ENCODE measurements around the gene DLG5. TPM values are rescaled to one million over a fixed set of nuclear protein-coding genes. Genes with fewer than 3 reads are reported as not detected.

DLG5 gene
- total RNA-seq, 1 experiment from 2014 or later: 69.7 TPM

DNA sequence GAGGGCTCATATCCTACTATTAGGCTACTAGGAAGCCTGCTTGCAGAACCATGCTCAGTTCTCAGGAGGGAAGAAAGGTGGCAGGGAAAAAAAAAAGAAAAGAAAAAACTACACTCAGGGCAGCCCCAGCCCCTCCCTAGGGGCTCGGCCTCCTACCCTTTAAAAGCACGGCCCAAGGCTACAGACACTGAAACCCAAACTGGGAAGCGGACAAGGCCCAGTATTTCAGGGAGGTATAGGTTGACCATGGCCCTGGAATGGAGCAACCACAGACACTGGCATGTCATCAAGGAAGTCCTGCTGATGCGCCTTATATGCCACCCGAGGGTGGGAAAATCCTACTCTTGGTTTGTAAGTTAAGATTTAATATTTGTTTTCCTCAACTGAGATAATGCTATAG lies 50.8 kb downstream of the DLG5 start:
- H3K36me3 ChIP-seq (ENCODE audit: control insufficient read depth, insufficient read depth, low read length): no peaks in the 10 kb centered on the region
- TF ChIP-seq, protein P1, sequence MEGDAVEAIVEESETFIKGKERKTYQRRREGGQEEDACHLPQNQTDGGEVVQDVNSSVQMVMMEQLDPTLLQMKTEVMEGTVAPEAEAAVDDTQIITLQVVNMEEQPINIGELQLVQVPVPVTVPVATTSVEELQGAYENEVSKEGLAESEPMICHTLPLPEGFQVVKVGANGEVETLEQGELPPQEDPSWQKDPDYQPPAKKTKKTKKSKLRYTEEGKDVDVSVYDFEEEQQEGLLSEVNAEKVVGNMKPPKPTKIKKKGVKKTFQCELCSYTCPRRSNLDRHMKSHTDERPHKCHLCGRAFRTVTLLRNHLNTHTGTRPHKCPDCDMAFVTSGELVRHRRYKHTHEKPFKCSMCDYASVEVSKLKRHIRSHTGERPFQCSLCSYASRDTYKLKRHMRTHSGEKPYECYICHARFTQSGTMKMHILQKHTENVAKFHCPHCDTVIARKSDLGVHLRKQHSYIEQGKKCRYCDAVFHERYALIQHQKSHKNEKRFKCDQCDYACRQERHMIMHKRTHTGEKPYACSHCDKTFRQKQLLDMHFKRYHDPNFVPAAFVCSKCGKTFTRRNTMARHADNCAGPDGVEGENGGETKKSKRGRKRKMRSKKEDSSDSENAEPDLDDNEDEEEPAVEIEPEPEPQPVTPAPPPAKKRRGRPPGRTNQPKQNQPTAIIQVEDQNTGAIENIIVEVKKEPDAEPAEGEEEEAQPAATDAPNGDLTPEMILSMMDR (IDR thresholded peaks at IDR 0.05; ENCODE audit: insufficient read depth in 1 of 2, low read depth in 1 of 2, low read length in 1 of 2, severe bottlenecking in 1 of 2, unreplicated experiment in 1 of 2): no peak
- no peak overlapping the region for H3K4me3 ChIP-seq (ENCODE audit: low read depth, low read length)
- intact Hi-C loops (cut with micrococcal nuclease; ENCODE audit: unreplicated experiment): no loop called here
- CTCF ChIA-PET: no interaction called here
- no peaks in the 10 kb centered on the region for H3K9me3 ChIP-seq
- Mint-ChIP-seq H3K27me3 (ENCODE audit: insufficient read depth, unreplicated experiment) (no peaks in the 10 kb centered on the region), H3K4me3 (ENCODE audit: unreplicated experiment) (no peak overlapping the region), H3K36me3 (ENCODE audit: insufficient read depth, unreplicated experiment) (peaks cover 20% of the 10 kb centered on the region), H3K9me3 (ENCODE audit: unreplicated experiment) (no peaks in the 10 kb centered on the region), H3K27ac (ENCODE audit: unreplicated experiment) (no peak overlapping the region), H3K4me1 (ENCODE audit: low read depth, unreplicated experiment) (peaks cover 11% of the 10 kb centered on the region)
- H3K4me1 ChIP-seq: no peaks in the 10 kb centered on the region
- H3K27me3 ChIP-seq (replicated peaks; ENCODE audit: control insufficient read depth, insufficient read depth, low read length): no peaks in the 10 kb centered on the region
- POLR2A ChIA-PET: no interaction called here
- no TSS peak for BruUV-seq (replicated peaks)
- no peak for DNase-seq

DNA sequence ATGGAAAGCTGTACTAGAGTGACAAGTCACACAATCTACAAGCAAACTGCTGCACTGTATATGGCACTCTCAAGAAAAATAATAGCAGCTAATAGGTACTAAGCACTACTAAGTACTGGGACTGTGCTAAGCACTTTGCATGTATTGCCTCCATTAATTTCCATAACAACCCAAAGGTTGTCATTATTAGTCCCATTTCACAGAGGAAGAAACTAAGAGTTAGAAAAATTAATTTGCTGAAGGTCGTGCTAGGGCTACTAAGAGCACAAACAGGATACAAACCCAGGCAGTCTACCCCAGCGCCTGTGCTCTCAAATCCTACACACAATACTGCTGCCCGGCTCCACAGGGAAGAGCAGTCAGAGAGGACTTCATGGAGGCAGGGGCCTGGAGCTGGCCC lies 51.7 kb downstream of the DLG5 start:
- Histone ChIP-seq H3K9me3 (no peaks in the 10 kb centered on the region), H3K27me3 (replicated peaks; ENCODE audit: control insufficient read depth, insufficient read depth, low read length) (no peaks in the 10 kb centered on the region), H3K4me3 (ENCODE audit: low read depth, low read length) (no peak overlapping the region), H3K36me3 (ENCODE audit: control insufficient read depth, insufficient read depth, low read length) (no peaks in the 10 kb centered on the region), H3K4me1 (no peaks in the 10 kb centered on the region)
- no peak overlapping the region for H3K27ac Mint-ChIP-seq (ENCODE audit: unreplicated experiment)
- CTCF ChIA-PET: no interaction called here
- TF ChIP-seq, protein P1 (IDR thresholded peaks at IDR 0.05; ENCODE audit: insufficient read depth in 1 of 2, low read depth in 1 of 2, low read length in 1 of 2, severe bottlenecking in 1 of 2, unreplicated experiment in 1 of 2): no peak
- no peaks in the 10 kb centered on the region for H3K9me3 Mint-ChIP-seq (ENCODE audit: unreplicated experiment)
- no peak overlapping the region for H3K4me3 Mint-ChIP-seq (ENCODE audit: unreplicated experiment)
- H3K36me3 Mint-ChIP-seq (ENCODE audit: insufficient read depth, unreplicated experiment): peaks cover 22% of the 10 kb centered on the region
- intact Hi-C loops (cut with micrococcal nuclease; ENCODE audit: unreplicated experiment): no loop called here
- H3K4me1 Mint-ChIP-seq (ENCODE audit: low read depth, unreplicated experiment): peaks cover 15% of the 10 kb centered on the region
- no peaks in the 10 kb centered on the region for H3K27me3 Mint-ChIP-seq (ENCODE audit: insufficient read depth, unreplicated experiment)
- DNase-seq: no peak
- POLR2A ChIA-PET: no interaction called here
- no TSS peak for BruUV-seq (replicated peaks)

DNA sequence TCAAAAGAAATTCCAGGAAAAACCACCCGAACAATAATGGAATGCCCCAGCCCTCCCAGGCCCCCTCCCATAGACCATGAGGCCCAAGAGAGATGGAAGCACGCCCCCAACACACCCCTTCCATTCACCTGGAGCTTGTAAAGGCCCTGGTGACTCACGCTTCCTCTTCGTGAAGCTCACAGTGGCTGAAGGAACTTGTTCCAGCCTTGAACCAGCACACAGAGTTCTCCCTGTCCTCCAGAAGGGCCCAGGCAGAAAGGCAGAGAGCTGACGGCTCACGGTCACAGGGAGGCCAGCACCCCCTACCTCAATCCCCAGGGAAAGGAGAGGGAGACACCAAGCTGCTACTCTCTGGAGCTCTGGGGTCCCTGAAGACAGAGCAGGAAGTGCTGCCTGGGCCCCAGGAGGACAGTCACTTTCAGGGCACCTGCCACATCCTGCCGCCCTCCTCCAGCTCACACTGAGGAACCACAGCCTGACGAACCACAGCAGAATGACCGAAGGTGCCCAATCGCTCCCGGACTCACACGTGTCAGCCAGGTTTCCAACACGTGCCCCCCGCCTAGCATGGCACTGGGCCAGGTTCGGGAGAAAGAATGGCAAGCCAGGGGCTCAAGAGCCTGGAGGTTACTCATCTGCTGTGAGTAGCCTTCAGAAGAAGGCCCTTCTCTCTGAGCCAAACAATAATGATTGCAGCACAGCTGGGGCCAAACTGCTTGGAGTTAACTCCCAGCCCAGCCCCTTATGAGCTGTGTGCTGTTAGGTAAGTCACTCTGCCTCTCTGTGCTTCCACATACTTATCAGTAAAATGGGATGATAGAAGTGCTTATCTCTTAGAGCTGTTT lies 52.8 kb downstream of the DLG5 start:
- BruUV-seq (replicated peaks): no TSS peak
- H3K36me3 Mint-ChIP-seq (ENCODE audit: insufficient read depth, unreplicated experiment): peaks cover 26% of the 10 kb centered on the region
- ChIA-PET POLR2A (interaction anchor here (0.5 kb wide), 1 partner anchor 387 kb away, joined by 3 read pairs; no protein-coding TSS in a partner anchor), CTCF (no interaction called here)
- Histone ChIP-seq H3K4me3 (ENCODE audit: low read depth, low read length) (no peak overlapping the region), H3K4me1 (no peaks in the 10 kb centered on the region), H3K27me3 (replicated peaks; ENCODE audit: control insufficient read depth, insufficient read depth, low read length) (no peaks in the 10 kb centered on the region), H3K9me3 (no peaks in the 10 kb centered on the region), H3K36me3 (ENCODE audit: control insufficient read depth, insufficient read depth, low read length) (no peaks in the 10 kb centered on the region; the same call in 1 of the 2 replicates)
- H3K27me3 Mint-ChIP-seq (ENCODE audit: insufficient read depth, unreplicated experiment): no peaks in the 10 kb centered on the region
- no peak for DNase-seq
- H3K9me3 Mint-ChIP-seq (ENCODE audit: unreplicated experiment): no peaks in the 10 kb centered on the region
- TF ChIP-seq, protein P1 (IDR thresholded peaks at IDR 0.05; ENCODE audit: insufficient read depth in 1 of 2, low read depth in 1 of 2, low read length in 1 of 2, severe bottlenecking in 1 of 2, unreplicated experiment in 1 of 2): no peak
- no peak overlapping the region for H3K4me3 Mint-ChIP-seq (ENCODE audit: unreplicated experiment)
- H3K4me1 Mint-ChIP-seq (ENCODE audit: low read depth, unreplicated experiment): peaks cover 10% of the 10 kb centered on the region
- no peak overlapping the region for H3K27ac Mint-ChIP-seq (ENCODE audit: unreplicated experiment)
- intact Hi-C loops (cut with micrococcal nuclease; ENCODE audit: unreplicated experiment): no loop called here

All from Caco-2 (cell line).